Daoy (cell line): Measurements from ENCODE around the gene LAMA2. TPM values are rescaled to one million over a fixed set of nuclear protein-coding genes. Genes with fewer than 3 reads are reported as not detected.
A peak's percentile ranks its signal among the peaks of the same experiment; 100 is the strongest.

Experiments
- DNase-seq: peaks from one replicate; pipeline ENCODE4 v3.0.0-alpha.2; 2015; ENCODE audit warnings: low read depth
- total RNA-seq: library from RNA; depleted of rRNA; stranded (reverse); fragments of >200 nt; shearing (Covaris generic); gene quantifications from 2 replicates; pipeline ENCODE4 v1.2.3, GENCODE V29; 2014

LAMA2 gene
- total RNA-seq, 1 experiment from 2014 or later, result 0.46 TPM

DNA sequence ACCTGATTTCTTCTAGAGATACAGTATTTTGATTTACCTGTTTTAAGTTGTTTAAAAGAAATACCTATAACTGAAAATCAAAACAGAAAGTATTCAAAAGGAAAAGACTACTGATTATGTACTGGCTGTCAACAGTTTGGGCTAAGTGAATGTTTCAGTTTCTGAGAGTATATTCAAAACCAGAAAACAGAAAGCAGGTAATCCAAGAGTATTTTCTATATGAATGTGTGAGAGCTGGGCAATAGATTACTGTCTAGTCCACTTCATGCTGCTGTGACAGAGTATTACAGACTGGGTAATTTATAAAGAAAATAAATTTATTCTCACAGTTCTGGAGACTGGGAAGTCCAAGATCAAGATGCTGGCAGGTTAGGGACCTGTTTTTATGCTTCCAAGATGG is 566.0 kb downstream of the LAMA2 start:
- DNase-seq, result no peak

DNA sequence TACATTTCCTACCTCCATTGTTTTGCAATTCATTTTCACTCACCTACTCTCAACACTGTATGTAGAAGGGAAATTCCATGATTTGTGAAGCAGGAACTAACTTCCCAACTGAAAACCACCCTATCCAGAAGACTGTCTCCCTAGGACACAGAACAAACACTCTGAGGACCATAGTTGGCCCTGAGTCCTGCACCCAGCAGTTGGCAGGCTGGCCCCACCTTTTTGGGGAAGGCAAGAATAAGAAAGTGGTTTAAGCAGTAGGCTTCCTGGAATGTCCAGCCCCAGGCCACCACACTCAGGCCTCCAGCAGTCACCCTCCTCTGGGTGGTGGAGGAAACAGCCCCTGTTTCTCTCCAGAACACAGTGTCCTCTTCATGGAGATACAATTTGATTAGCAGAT is 568.2 kb downstream of the LAMA2 start:
- no peak for DNase-seq

DNA sequence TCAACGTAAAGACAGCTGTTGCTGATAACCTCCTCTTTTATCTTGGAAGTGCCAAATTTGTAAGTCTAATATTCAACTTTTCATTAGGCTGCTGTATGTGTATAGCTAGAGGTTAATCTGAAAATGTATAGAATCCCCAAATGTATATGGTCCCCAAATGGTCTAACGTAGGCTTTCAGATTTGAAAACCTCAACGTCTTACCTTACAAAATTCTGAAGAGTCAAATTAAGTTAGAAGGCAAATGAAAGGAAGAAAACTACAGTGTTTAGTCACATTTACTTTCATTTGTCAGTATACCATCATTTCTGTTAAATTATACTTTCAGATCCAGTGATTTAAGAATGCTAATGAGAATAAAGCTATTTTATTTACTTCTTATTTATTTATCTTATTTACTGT is 570.1 kb downstream of the LAMA2 start:
- no peak for DNase-seq

DNA sequence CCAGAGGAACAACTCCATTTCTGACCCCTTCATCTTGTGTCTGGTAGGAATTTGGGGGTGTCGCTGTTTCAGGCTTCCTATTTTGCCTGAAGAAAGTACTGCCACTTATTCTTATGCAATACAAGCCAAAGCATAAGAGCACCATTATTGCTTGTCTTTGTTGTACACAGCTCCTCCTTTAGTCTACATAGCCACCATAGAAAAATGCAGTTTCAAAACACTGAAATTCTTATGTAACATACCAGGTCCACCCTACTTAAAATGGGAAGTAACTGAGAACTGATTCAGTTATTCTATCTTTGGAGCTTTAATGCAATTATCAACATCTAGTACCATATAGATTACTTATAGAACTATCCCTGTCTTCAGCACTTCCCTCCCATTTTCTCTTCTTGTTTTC is 571.5 kb downstream of the LAMA2 start:
- no peak for DNase-seq

DNA sequence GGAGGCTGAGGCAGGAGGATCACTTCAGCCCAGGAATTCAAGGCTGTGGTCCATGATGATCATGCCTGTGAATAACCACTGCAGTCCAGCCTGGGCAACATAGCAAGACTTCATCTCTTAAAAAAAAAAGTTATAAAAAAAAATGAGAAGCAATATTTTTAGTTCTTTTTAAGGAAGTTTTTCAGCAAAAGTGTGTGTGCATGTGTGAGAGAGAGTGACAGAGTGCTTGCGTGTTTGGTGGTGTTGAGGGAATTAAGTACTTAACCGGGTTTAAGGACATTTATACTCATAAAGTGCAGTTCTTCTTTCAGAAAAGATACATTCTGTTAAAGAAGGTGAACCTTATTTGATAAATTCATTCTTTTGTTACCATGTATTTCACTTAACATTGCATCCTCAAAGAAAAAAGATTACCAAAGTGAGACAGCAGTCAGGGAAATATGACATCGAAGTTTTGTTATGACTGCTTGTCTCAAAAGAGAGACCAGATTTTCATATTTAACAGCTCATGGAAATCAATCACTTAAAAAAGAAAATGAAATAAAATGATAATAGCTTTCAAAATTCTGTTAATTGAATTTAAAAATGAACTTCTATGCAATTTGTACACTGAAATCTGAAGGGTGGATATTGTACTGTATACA is 572.3 kb downstream of the LAMA2 start:
- no peak for DNase-seq

DNA sequence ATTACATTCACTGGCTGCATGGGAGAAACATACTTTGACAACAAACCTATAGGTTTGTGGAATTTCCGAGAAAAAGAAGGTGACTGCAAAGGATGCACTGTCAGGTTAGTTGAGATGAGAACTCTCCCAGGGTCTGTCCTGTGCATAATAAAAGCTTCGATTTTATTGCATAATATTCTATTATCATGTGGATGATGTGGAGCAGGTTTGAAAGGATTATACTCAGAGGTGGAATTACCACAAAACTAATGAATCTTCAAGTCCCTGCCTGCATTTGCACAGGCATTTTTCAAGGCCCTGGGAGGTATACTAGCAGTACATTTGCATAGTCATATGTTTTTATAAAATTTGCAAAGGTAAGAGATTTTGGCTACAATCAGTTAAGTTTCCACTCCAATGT is 577.3 kb downstream of the LAMA2 start:
- no peak for DNase-seq

DNA sequence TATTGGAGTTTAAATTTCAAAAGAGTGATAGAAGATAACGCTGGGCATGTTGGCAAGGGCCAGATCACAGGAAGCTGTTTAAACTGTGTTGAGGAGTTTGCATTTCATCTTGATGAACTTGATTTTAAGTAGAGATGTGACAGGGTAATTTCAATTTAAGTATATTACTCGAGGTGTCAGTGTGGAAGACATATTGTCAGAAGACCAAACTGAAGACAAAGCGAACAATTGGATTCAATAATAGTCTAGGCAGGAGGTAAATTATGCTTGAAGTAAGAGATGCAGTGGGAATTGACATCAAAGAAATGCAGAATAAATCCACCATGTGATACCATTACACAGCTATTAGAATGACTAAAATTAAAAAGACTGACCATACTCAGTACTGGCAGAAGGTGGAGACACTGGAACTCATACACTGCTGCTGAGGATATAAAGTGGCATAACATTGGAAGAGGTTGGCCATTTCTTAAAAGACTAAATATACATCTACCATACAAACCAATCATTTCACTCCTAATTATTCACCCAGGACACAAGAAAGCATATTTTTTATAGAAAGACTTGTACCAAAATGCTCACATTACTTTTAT is 586.2 kb downstream of the LAMA2 start:
- no peak for DNase-seq

DNA sequence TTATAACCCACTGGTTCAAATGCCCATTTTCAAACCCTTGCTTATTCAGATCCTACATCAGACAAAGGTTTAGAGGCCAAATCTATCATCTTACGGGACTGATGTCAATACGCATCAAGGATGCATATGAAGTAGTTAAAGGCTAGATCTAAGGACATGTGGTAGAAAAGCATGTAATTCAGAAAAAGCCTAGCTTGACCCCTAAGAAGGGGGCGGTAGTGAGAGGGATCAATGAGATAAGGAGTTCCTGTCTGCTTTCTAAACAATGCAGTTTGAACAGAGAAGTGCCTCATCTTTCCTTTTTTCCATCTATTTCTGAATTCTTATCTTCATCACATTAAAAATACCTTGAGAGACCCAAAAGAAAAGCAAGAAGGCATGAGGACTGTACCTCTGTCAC is 589.3 kb downstream of the LAMA2 start:
- DNase-seq, result no peak

DNA sequence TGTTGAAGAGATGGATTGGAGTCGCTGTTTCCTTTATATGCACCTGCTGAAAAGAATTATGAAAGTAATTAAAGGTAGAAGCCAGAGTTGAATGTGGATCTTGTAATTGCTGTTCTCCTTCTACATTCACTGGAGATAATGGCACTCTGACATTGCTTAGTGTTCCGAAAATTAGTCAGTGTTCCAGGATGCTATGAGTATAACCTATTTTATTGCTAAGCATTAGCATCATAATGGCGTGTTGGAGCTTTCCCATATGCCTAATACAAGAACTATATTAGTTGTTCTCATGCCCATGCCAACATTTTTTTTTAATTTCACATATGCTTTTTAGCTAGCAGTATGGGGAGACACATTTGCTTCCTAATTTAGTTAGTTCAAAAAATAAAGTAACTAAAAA is 590.6 kb downstream of the LAMA2 start:
- DNase-seq, result no peak

DNA sequence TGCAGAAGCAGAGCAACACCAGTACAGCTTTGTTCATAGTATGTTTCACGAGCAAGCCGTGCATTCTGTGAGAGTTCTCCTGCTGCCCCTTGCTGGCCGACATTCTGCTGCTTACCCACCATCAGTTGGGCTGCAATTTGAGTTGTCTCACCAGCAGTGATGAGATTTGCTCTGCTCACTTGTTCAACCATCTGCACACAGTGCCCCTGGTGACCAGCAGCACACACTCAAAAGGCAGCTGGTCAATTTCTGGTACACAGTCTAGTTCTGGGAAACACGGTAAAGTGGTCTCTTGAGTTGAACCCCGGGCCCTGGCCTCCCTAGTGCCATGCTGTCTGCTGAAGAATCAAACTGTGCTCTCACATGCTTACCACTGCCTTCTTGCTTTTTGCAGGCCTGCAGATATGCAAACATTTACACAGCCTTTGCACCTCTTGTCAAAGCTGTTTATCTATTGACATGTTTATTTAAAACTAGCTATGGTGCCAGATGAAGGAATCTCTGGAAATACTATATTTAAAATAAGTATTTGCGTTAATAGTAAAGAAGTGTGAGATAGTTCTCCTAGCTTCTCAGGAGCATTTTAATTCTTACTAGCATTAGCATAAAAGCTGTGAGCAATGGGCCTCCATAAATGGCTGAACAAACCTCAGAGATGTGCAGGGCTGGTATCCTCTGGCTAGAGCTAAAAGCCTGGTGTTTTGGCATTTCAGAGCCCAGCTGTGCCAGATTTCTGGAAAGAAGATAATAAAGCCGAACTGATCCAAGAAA is 592.7 kb downstream of the LAMA2 start:
- DNase-seq, result no peak

DNA sequence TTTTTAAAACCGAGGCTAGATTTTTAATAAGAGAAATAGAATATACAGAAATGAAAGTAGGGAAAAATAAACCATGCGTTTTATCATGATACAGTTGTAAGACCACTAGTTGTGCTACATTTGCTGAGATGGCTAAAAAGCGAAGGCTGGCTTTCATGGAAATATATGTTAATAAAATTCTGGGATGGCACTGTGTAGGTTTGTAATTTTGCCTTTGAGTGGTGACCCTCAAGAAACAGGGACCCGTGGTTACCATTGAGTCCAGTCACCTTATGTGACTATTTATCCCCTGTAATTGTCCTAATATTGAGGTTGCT is 593.3 kb downstream of the LAMA2 start:
- no peak for DNase-seq

DNA sequence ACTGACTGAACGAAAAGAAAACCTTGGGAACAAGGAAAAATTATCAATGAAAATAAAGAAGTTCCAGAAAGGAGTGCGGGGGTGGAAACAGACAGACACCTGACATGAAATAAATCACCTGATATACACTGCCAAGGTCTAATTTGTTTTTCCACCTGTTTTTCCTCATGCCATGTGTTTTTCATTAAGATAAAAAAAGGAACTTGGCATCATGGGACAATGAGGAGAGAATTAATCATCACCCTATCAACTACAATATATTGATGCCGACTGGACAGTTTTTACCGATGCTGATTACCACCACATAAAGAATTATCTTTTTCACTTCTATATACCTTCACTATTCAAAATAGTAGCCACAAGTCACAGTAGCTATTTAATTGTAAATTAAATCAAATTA is 593.9 kb downstream of the LAMA2 start:
- no peak for DNase-seq

DNA sequence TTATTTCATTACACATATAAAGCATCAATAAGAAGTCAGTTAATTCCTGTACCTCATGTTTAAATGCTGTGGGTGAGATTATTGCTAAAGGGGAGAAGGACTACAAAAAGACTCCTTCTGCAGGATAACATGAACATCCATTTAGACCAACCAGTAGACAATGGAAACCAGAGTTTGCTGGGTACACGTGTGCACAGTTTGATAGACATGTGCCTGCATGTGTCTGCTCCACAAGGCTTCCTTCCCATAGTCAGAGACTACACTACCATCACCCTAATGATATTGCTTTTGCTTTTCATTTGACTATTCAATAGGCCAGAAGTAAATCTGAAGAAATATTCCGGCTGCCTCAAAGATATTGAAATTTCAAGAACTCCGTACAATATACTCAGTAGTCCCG is 595.4 kb downstream of the LAMA2 start:
- no peak for DNase-seq

DNA sequence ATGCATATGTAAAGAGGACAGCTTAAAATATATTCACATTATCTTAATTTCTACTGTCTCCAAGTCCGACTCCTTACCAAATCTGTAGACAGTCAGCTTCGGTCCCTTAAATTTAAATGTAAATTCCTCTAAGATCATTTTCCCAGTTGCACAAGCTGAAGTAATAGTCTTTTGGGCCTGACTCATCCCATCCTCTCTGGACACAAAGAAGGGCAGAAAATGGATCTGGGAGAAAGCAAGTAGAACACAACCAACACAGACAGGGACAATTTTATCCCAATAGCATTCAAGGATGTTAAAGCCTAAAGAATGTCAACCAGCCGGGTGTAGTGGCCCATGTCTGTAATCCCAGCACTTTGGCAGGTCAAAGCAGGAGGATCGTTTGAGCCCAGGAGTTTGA is 598.8 kb downstream of the LAMA2 start:
- no peak for DNase-seq

DNA sequence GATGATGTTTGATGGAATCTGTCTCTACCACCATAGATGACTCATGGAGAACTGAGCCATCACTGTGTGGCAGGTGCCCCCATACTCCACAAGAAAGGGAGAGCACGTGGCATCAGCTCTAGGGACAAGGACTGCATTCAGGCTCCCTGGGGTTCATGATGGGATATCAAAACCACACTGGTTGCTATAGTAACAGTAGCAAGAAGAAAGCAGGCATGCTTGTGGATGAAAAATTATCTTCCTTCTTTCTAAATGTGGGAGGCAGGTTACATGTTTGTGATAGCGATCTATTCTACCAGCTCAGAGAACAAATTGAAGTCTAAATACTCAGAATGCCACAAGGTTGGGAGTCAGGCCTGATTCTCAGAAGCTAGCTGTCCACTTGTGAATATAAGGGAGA is 602.8 kb downstream of the LAMA2 start:
- peak; percentile 17 for DNase-seq

DNA sequence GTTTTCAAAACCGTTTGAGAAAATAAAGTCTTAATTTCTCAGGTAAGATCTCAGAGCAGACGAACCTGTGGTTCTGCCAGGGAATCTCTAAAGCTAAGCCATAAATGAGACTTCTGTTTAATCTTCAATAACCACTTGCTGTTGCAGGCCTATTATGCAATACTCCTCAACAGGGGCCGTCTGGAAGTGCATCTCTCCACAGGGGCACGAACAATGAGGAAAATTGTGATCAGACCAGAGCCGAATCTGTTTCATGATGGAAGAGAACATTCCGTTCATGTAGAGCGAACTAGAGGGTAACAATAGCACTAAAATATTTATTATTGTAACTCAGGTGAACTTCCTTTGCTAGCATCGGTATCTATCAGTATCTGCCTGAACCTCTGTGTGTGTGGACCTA is 603.4 kb downstream of the LAMA2 start:
- no peak for DNase-seq

DNA sequence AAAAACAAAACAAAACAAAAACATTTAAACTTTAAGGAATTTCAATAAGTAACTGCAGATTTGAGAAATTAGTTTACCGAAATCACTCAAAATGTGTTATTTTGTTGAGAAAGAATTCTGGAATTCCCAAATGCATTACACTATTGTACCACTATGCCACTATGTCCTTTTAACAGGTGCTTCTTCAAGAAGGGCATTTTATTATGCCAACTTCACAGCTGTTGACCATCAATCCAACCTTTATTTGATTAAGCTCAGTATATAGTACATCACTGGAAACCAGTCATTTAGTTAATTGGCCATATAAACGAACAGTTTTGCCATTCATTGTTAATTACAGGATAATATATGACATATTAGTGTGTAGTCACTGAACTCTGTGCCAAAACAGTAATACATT is 605.4 kb downstream of the LAMA2 start:
- DNase-seq, result no peak

DNA sequence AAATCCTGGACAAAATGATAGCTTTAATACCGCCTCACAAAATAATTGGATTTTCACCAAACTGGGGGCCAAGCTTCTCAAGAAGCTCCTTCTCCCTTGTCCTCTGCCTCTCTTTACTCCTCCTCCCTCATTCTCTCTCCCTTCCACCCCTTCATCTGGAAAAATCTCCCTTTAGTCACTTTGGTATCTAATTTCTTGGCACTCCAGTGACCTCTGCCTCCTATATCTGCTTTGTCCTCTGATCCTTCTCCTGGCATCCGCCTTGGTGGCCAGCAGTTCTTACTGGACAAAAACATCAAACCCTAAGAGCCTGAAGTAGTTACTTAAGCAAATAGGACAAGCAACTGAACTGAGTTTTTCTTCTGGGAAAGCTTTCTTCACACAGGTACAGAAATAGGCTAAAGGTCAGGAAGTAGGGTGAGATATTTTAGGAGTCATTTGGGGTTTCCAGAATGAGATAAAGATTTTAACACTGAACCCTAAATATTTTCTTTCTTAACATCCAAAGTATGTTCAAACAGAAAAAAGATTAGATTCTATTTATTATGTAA is 606.4 kb downstream of the LAMA2 start:
- no peak for DNase-seq

DNA sequence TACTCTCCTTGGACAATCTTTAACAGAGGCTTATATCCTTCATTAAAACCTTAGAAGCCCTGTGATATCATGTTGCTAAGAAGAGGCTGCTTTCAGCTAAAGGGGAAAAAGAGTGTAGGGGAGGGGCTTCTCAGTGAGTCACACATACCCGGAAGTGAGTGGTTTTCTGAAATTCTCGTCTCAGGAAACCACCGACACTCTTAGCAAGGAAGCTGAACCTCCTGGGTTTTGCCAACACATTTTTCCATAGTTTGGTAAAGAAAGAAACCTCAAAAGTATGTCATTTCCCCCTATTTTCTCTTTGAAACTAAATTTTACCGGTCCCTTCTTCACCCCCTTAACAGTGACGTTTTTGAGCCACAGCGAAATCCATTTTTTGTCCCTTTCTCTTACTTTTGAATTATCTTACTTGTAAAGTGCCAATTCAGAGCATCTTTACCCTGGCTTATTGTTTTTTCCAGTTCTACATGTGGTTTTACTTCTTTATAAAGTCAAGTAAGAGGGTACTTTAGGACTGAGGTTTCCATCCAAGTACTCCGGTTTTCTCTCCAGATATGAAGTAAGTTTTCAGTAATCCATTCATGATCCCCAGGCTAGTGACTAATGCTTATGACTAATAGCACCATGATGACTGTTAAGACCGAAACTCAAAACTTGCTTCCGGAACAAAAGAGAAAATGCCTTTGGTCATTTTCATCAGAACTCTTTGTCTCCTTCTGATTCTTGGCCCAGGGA is 607.8 kb downstream of the LAMA2 start:
- DNase-seq, result peak; percentile 92

DNA sequence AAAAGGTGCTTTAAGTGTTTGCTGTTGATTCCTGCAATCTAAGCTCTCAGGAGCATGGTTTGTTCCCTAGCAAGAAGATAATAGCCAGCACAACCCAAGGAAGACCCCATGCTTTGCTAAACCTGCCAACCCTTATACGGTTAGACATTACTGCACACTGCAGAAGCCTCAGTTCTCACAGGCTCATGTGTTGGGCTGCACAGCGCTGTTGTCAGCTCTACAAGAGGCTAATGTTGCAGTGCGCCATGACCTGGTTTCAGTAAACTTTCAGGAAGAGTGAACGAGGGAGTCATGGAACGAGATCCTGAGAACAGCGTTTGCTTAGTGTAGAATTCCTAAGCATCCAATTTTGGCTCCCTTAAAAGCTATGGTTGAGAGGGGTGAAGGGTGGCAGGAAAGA is 608.5 kb downstream of the LAMA2 start:
- DNase-seq, result peak; percentile 45

DNA sequence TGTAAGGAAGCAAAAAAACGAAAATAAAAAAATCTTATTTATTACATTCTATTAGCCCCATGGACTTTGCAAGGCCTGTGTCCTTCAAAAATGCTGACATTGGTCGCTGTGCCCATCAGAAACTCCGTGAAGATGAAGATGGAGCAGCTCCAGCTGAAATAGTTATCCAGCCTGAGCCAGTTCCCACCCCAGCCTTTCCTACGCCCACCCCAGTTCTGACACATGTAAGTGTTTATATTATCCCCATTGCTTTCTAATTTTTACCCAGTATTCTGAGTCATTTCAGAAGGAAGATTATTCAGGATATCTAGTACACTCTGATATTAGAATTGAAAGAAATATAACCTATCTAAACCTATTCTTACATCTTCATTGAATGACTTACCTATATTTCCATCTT is 609.3 kb downstream of the LAMA2 start:
- DNase-seq, result no peak

DNA sequence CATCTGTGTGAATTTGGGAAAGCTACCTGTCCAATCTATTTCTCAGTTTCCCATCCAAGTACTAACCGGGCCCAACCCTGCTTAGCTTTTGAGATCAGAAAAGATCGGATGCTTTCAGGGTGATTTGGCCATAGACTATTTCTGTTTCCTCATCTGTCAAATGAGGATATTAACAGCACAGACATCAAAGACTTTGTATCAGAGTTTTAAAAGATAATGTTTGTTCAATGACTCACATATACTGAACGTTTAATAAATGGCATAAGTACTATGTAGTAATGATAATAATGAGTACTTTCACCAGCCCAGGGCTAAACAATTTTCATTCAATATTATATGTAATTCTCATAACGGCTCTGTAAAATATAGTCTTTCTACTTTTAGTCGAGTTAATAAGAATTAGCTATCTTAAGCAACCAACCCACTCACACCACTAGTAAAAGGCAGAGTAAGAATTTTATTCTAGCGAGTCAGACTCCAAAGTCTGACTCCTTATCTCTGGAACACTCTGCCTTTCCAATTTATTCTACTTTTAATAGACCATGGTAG is 610.5 kb downstream of the LAMA2 start:
- DNase-seq, result peak; percentile 35
